A673 (cell line): ENCODE results near the gene YIPF3. TPM values are rescaled to one million over a fixed set of nuclear protein-coding genes. Genes with fewer than 3 reads are reported as not detected.
A peak's percentile ranks its signal among the peaks of the same experiment; 100 is the strongest.

Source experiments
- BruUV-seq: library from RNA; stranded (reverse); fragments of 400-500 nt; replicated peaks from 2 replicates; lab custom pipeline; 2021; lab: Mats Ljungman, UMichigan
- CTCF ChIA-PET: fragments of 300-600 bp; sonication (Branson Sonifier 250); formaldehyde crosslinking; loops from one replicate; lab custom pipeline; 2022; ENCODE audit warnings: antibody characterized with exemption; lab: Charles Lee
- POLR2A ChIA-PET: fragments of 300-600 bp; sonication (Branson Sonifier 250); formaldehyde crosslinking; loops from one replicate; lab custom pipeline; 2022; ENCODE audit warnings: antibody characterized with exemption; ENCODE audit not compliant: low non-redundant PET; lab: Charles Lee
- DNase-seq: peaks from one replicate; pipeline ENCODE4 v3.0.0-alpha.2; 2015; ENCODE audit warnings: low spot score
- H3K27ac ChIP-seq: fragments of 200-600 bp; sonication (generic); 2 replicates; pipeline ENCODE4 v1.5.1; 2016; ENCODE audit warnings: mixed run types, low read depth, mild to moderate bottlenecking, mixed read lengths, antibody characterized with exemption, low read length; ENCODE audit not compliant: poor library complexity, severe bottlenecking
- H3K27me3 ChIP-seq: fragments of 200-600 bp; sonication (generic); replicated peaks from 2 replicates; pipeline ENCODE4 v1.6.1; 2017; ENCODE audit warnings: mixed run types, low read depth, mild to moderate bottlenecking, mixed read lengths, antibody characterized with exemption, low read length; ENCODE audit not compliant: insufficient read depth, poor library complexity
- H3K36me3 ChIP-seq: fragments of 200-600 bp; sonication (generic); 2 replicates; pipeline ENCODE4 v1.6.1; 2016; ENCODE audit warnings: mixed run types, mild to moderate bottlenecking, mixed read lengths, antibody characterized with exemption, low read length; ENCODE audit not compliant: insufficient read depth, poor library complexity, severe bottlenecking
- H3K4me1 ChIP-seq: fragments of 200-600 bp; sonication (generic); 2 replicates; pipeline ENCODE4 v1.6.1; 2017; ENCODE audit warnings: mixed run types, mild to moderate bottlenecking, mixed read lengths, antibody characterized with exemption, low read length; ENCODE audit not compliant: insufficient read depth, poor library complexity, severe bottlenecking
- H3K4me3 ChIP-seq: fragments of 200-600 bp; sonication (generic); 2 replicates; pipeline ENCODE4 v1.5.1; 2016; ENCODE audit warnings: low read depth, mixed run types, mild to moderate bottlenecking, mixed read lengths, low read length; ENCODE audit not compliant: poor library complexity, severe bottlenecking
- H3K9me3 ChIP-seq: fragments of 200-600 bp; sonication (generic); 2 replicates; pipeline ENCODE4 v1.6.1; 2016; ENCODE audit warnings: mixed run types, low read depth, mild to moderate bottlenecking, mixed read lengths, antibody characterized with exemption, low read length; ENCODE audit not compliant: poor library complexity, severe bottlenecking
- CTCF ChIP-seq: fragments of 300-800, 200-600 bp; sonication (generic); conservative IDR thresholded peaks from 2 replicates; pipeline ENCODE4 v1.5.1; 2017; ENCODE audit warnings: low read depth, mild to moderate bottlenecking, antibody characterized with exemption, low read length, moderate library complexity, mixed read lengths
- EZH2 ChIP-seq: fragments of 200-600 bp; sonication (generic); IDR thresholded peaks from 2 replicates; pipeline ENCODE4 v1.6.1; 2017; ENCODE audit warnings: borderline replicate concordance, low read depth, mild to moderate bottlenecking, mixed read lengths, antibody characterized with exemption, low read length; ENCODE audit not compliant: poor library complexity, severe bottlenecking
- intact Hi-C: fragments of 100-400 bp; cut with micrococcal nuclease; formaldehyde crosslinking; loops from one replicate; pipeline ENCODE4 v1.10.0; 2022; ENCODE audit not compliant: unreplicated experiment
- total RNA-seq: library from RNA; stranded (reverse); gene quantifications from 2 replicates; pipeline ENCODE4 v1.2.3, GENCODE V29; 2021

YIPF3 gene
- total RNA-seq, 1 experiment from 2014 or later: 75.1 TPM

GRCh38 chr6:43524483-43524961 lies 7.8 kb upstream of the YIPF3 start:
- no peaks in the 10 kb centered on the region for H3K27me3 ChIP-seq
- DNase-seq: no peak
- ChIA-PET CTCF (no interaction called here), POLR2A (no interaction called here)
- H3K27ac ChIP-seq: no peak overlapping the region
- BruUV-seq: no TSS peak
- no peak overlapping the region for H3K4me3 ChIP-seq
- peaks cover 99% of the 10 kb centered on the region for H3K36me3 ChIP-seq
- TF ChIP-seq EZH2 (no peak), CTCF (no peak)
- intact Hi-C loops: no loop called here
- no peaks in the 10 kb centered on the region for H3K4me1 ChIP-seq
- no peaks in the 10 kb centered on the region for H3K9me3 ChIP-seq

GRCh38 chr6:43523284-43523683 lies 6.6 kb upstream of the YIPF3 start:
- no peaks in the 10 kb centered on the region for H3K4me1 ChIP-seq
- ChIA-PET CTCF (no interaction called here), POLR2A (no interaction called here)
- H3K9me3 ChIP-seq: no peaks in the 10 kb centered on the region
- no peaks in the 10 kb centered on the region for H3K27me3 ChIP-seq
- BruUV-seq: no TSS peak
- intact Hi-C loops: no loop called here
- H3K4me3 ChIP-seq: no peak overlapping the region
- TF ChIP-seq EZH2 (no peak), CTCF (no peak)
- H3K27ac ChIP-seq: no peak overlapping the region
- peaks cover 92% of the 10 kb centered on the region for H3K36me3 ChIP-seq
- DNase-seq: no peak

GRCh38 chr6:43522547-43523261 lies 6.0 kb upstream of the YIPF3 start:
- DNase-seq: no peak
- ChIA-PET POLR2A (interaction anchor here (0.6 kb wide), 1 partner anchor 9 kb away, joined by 5 read pairs; no protein-coding TSS in a partner anchor), CTCF (no interaction called here)
- Histone ChIP-seq H3K27ac (no peak overlapping the region), H3K4me3 (no peak overlapping the region), H3K27me3 (no peaks in the 10 kb centered on the region), H3K36me3 (peaks cover 86% of the 10 kb centered on the region), H3K9me3 (no peaks in the 10 kb centered on the region), H3K4me1 (no peaks in the 10 kb centered on the region)
- TSS peak; percentile 22 for BruUV-seq
- intact Hi-C loops: no loop called here
- TF ChIP-seq EZH2: no peak
- TF ChIP-seq CTCF: no peak
